Measurements from ENCODE around the gene LUC7L3. TPM values are rescaled to one million over a fixed set of nuclear protein-coding genes. Genes with fewer than 3 reads are reported as not detected.
"Not testable (repeated sequence)": the region's sequence is repeated elsewhere in the genome, so short reads cannot be mapped to it uniquely, and the experiment has no call there.

Gene LUC7L3
- total RNA-seq, 2 donors from 2014 or later: 71.2 to 85.6 TPM

- Histone ChIP-seq H3K36me3 (replicated peaks in 1 of 2; ENCODE audit: insufficient read depth in 1 of 2, low read depth in 2 of 2) (no peaks in the 10 kb centered on the region), H3K27me3 (no peaks in the 10 kb centered on the region), H3K4me1 (peaks cover 69% of the 10 kb centered on the region), H3K27ac (peak overlapping the region in 1 of 4 donors; percentile 40), H3K4me3 (no peak overlapping the region), H3K9me3 (no peaks in the 10 kb centered on the region)
- no peak for ATAC-seq
- intact Hi-C loops (cut with DNase I): no loop called here
- DNase-seq: no peak
- 10 to 24% methylated on average over 3 of the region's 3 CpGs for WGBS, 2 donors
- no peak for TF ChIP-seq POLR2A (IDR thresholded peaks at IDR 0.05)
- TF ChIP-seq CTCF (IDR thresholded peaks at IDR 0.05): no peak
Measured at GRCh38 chr17:50722746-50723145, 3.3 kb downstream of the LUC7L3 start.

- H3K27me3 ChIP-seq; ATAC-seq; H3K4me3 ChIP-seq; H3K36me3 ChIP-seq (replicated peaks in 1 of 2; ENCODE audit: insufficient read depth in 1 of 2, low read depth in 2 of 2); H3K27ac ChIP-seq; DNase-seq; H3K9me3 ChIP-seq; intact Hi-C loops (cut with DNase I): not testable (repeated sequence)
- WGBS, 2 donors: 88 to 89% methylated on average over 6 of the region's 6 CpGs
- H3K4me1 ChIP-seq: peaks cover 78% of the 10 kb centered on the region
Measured at GRCh38 chr17:50724622-50725021, 5.2 kb downstream of the LUC7L3 start.

GRCh38 chr17:50725769-50726655, 6.6 kb downstream of the LUC7L3 start:
- Histone ChIP-seq H3K4me1 (peaks cover 91% of the 10 kb centered on the region), H3K9me3 (no peaks in the 10 kb centered on the region), H3K4me3 (no peak overlapping the region), H3K36me3 (replicated peaks in 1 of 2; ENCODE audit: insufficient read depth in 1 of 2, low read depth in 2 of 2) (no peaks in the 10 kb centered on the region), H3K27me3 (no peaks in the 10 kb centered on the region), H3K27ac (peak overlapping the region in 2 of 4 donors; percentile 1 to 27)
- TF ChIP-seq CTCF (IDR thresholded peaks at IDR 0.05): no peak
- no peak for TF ChIP-seq POLR2A (IDR thresholded peaks at IDR 0.05)
- ATAC-seq (no peak), DNase-seq (no peak)
- intact Hi-C loops (cut with DNase I): no loop called here
- 54% methylated on average over 12 of the region's 12 CpGs for WGBS, 2 donors

GRCh38 chr17:50728112-50728429, 8.7 kb downstream of the LUC7L3 start:
- DNase-seq (no peak), ATAC-seq (no peak)
- intact Hi-C loops (cut with DNase I): no loop called here
- H3K9me3 ChIP-seq: no peaks in the 10 kb centered on the region
- no peak overlapping the region for H3K4me3 ChIP-seq
- no peak overlapping the region for H3K27ac ChIP-seq
- no peak for TF ChIP-seq CTCF (IDR thresholded peaks at IDR 0.05)
- H3K27me3 ChIP-seq: no peaks in the 10 kb centered on the region
- H3K36me3 ChIP-seq (replicated peaks in 1 of 2; ENCODE audit: insufficient read depth in 1 of 2, low read depth in 2 of 2): no peaks in the 10 kb centered on the region
- WGBS, 2 donors: 59 to 64% methylated on average over 2 of the region's 2 CpGs
- peaks cover 90% of the 10 kb centered on the region for H3K4me1 ChIP-seq

GRCh38 chr17:50728881-50729765, 9.7 kb downstream of the LUC7L3 start:
- no peak for DNase-seq
- WGBS, 2 donors: 54 to 61% methylated on average over 5 of the region's 5 CpGs
- Histone ChIP-seq H3K27me3 (no peaks in the 10 kb centered on the region), H3K9me3 (no peaks in the 10 kb centered on the region), H3K36me3 (replicated peaks in 1 of 2; ENCODE audit: insufficient read depth in 1 of 2, low read depth in 2 of 2) (no peaks in the 10 kb centered on the region), H3K27ac (no peak overlapping the region), H3K4me3 (no peak overlapping the region), H3K4me1 (peaks cover 79% of the 10 kb centered on the region)
- TF ChIP-seq CTCF (IDR thresholded peaks at IDR 0.05) (no peak), POLR2A (IDR thresholded peaks at IDR 0.05) (no peak)
- intact Hi-C loops (cut with DNase I): no loop called here
- no peak for ATAC-seq

Measured in body of pancreas (tissue), 4 donors.